ENCODE measurements around the gene GPR15.

GPR15 gene

GRCh38 chr3:98529856-98530459 is 1.8 kb upstream of the GPR15 start:
- in situ Hi-C loops (cut with HindIII; ENCODE audit: low sequenced_read_pairs), result no loop called here

GRCh38 chr3:98530676-98531075 is 1.1 kb upstream of the GPR15 start:
- in situ Hi-C loops (cut with HindIII; ENCODE audit: low sequenced_read_pairs), result no loop called here

GRCh38 chr3:98532275-98532637 is 478 bp downstream of the GPR15 start:
- in situ Hi-C loops (cut with HindIII; ENCODE audit: low sequenced_read_pairs), result no loop called here

- in situ Hi-C loops (cut with HindIII; ENCODE audit: low sequenced_read_pairs), result no loop called here
Observed at GRCh38 chr3:98532709-98533571, 1.2 kb downstream of the GPR15 start.

GRCh38 chr3:98534168-98534567 is 2.4 kb downstream of the GPR15 start:
- in situ Hi-C loops (cut with HindIII; ENCODE audit: low sequenced_read_pairs), result no loop called here

- in situ Hi-C loops (cut with HindIII; ENCODE audit: low sequenced_read_pairs), result no loop called here
Observed at GRCh38 chr3:98534734-98535133, 3.0 kb downstream of the GPR15 start.

- in situ Hi-C loops (cut with HindIII; ENCODE audit: low sequenced_read_pairs), result no loop called here
Observed at GRCh38 chr3:98536456-98537017, 4.8 kb downstream of the GPR15 start.

- in situ Hi-C loops (cut with HindIII; ENCODE audit: low sequenced_read_pairs), result no loop called here
Observed at GRCh38 chr3:98540346-98540745, 8.6 kb downstream of the GPR15 start.

- in situ Hi-C loops (cut with HindIII; ENCODE audit: low sequenced_read_pairs), result no loop called here
Observed at GRCh38 chr3:98541695-98542094, 9.9 kb downstream of the GPR15 start.

GRCh38 chr3:98542623-98543022 is 10.8 kb downstream of the GPR15 start:
- in situ Hi-C loops (cut with HindIII; ENCODE audit: low sequenced_read_pairs), result no loop called here

- in situ Hi-C loops (cut with HindIII; ENCODE audit: low sequenced_read_pairs), result no loop called here
Observed at GRCh38 chr3:98545940-98546339, 14.2 kb downstream of the GPR15 start.

- in situ Hi-C loops (cut with HindIII; ENCODE audit: low sequenced_read_pairs), result no loop called here
Observed at GRCh38 chr3:98548544-98548943, 16.8 kb downstream of the GPR15 start.

GRCh38 chr3:98550833-98551232 is 19.1 kb downstream of the GPR15 start:
- in situ Hi-C loops (cut with HindIII; ENCODE audit: low sequenced_read_pairs), result loop anchor here (25.0 kb wide), 1 partner anchor 514 kb away; the partner anchor contains the start of gene GABRR3

GRCh38 chr3:98551236-98551635 is 19.5 kb downstream of the GPR15 start:
- in situ Hi-C loops (cut with HindIII; ENCODE audit: low sequenced_read_pairs), result loop anchor here (25.0 kb wide), 1 partner anchor 514 kb away; the partner anchor contains the start of gene GABRR3

- in situ Hi-C loops (cut with HindIII; ENCODE audit: low sequenced_read_pairs), result loop anchor here (25.0 kb wide), 1 partner anchor 514 kb away; the partner anchor contains the start of gene GABRR3
Observed at GRCh38 chr3:98551754-98552153, 20.0 kb downstream of the GPR15 start.

GRCh38 chr3:98552232-98553020 is 20.6 kb downstream of the GPR15 start:
- in situ Hi-C loops (cut with HindIII; ENCODE audit: low sequenced_read_pairs), result loop anchor here (25.0 kb wide), 1 partner anchor 515 kb away; the partner anchor contains the start of gene GABRR3

- in situ Hi-C loops (cut with HindIII; ENCODE audit: low sequenced_read_pairs), result loop anchor here (25.0 kb wide), 1 partner anchor 516 kb away; the partner anchor contains the start of gene GABRR3
Observed at GRCh38 chr3:98553021-98553563, 21.3 kb downstream of the GPR15 start.

- in situ Hi-C loops (cut with HindIII; ENCODE audit: low sequenced_read_pairs), result loop anchor here (25.0 kb wide), 1 partner anchor 516 kb away; the partner anchor contains the start of gene GABRR3
Observed at GRCh38 chr3:98553753-98554152, 22.0 kb downstream of the GPR15 start.

- in situ Hi-C loops (cut with HindIII; ENCODE audit: low sequenced_read_pairs), result loop anchor here (25.0 kb wide), 1 partner anchor 517 kb away; the partner anchor contains the start of gene GABRR3
Observed at GRCh38 chr3:98554580-98554979, 22.8 kb downstream of the GPR15 start.

- in situ Hi-C loops (cut with HindIII; ENCODE audit: low sequenced_read_pairs), result loop anchor here (25.0 kb wide), 1 partner anchor 518 kb away; the partner anchor contains the start of gene GABRR3
Observed at GRCh38 chr3:98555025-98555379, 23.2 kb downstream of the GPR15 start.

Data from endothelial cell of hepatic sinusoid (primary cell).